Stimulated activated CD4-positive, alpha-beta T cell treated with anti-CD3 and anti-CD28 coated beads, Interleukin-4, amount 100 ng/mL, for 1 hour (primary cell): ENCODE measurements around the gene TLCD3A.
"Not testable (repeated sequence)": the region's sequence is repeated elsewhere in the genome, so short reads cannot be mapped to it uniquely, and the experiment has no call there.

Experiments used
- DNase-seq: peaks from one replicate; pipeline ENCODE4 v3.0.0-alpha.2; 2020

TLCD3A gene

GRCh38 chr17:718075-718474 lies 14.3 kb upstream of the TLCD3A start:
- no peak for DNase-seq

GRCh38 chr17:720706-721539 lies 11.5 kb upstream of the TLCD3A start:
- no peak for DNase-seq

- no peak for DNase-seq
Measured at GRCh38 chr17:721540-721937, 10.9 kb upstream of the TLCD3A start.

- no peak for DNase-seq
Measured at GRCh38 chr17:725084-725483, 7.3 kb upstream of the TLCD3A start.

GRCh38 chr17:725746-726145 lies 6.7 kb upstream of the TLCD3A start:
- no peak for DNase-seq

- no peak for DNase-seq
Measured at GRCh38 chr17:726271-726919, 6.0 kb upstream of the TLCD3A start.

GRCh38 chr17:728911-729310 lies 3.5 kb upstream of the TLCD3A start:
- no peak for DNase-seq

- no peak for DNase-seq
Measured at GRCh38 chr17:731644-732066, 741 bp upstream of the TLCD3A start.

- DNase-seq = peak; percentile 39
Measured at GRCh38 chr17:732902-733720, 715 bp downstream of the TLCD3A start.

GRCh38 chr17:733743-734142 lies 1.3 kb downstream of the TLCD3A start:
- no peak for DNase-seq

GRCh38 chr17:737561-738113 lies 5.2 kb downstream of the TLCD3A start:
- DNase-seq = no peak

GRCh38 chr17:740240-741017 lies 8.0 kb downstream of the TLCD3A start:
- peak; percentile 9 for DNase-seq

GRCh38 chr17:742147-742793 lies 9.9 kb downstream of the TLCD3A start:
- DNase-seq = no peak

GRCh38 chr17:743139-743538 lies 10.7 kb downstream of the TLCD3A start:
- DNase-seq = no peak

- DNase-seq = no peak
Measured at GRCh38 chr17:744937-745336, 12.5 kb downstream of the TLCD3A start.

GRCh38 chr17:745406-745805 lies 13.0 kb downstream of the TLCD3A start:
- DNase-seq = no peak

GRCh38 chr17:746181-746580 lies 13.8 kb downstream of the TLCD3A start:
- DNase-seq = no peak

GRCh38 chr17:746783-747629 lies 14.6 kb downstream of the TLCD3A start:
- DNase-seq = no peak

- DNase-seq = not testable (repeated sequence)
Measured at GRCh38 chr17:748604-749003, 16.2 kb downstream of the TLCD3A start.

- DNase-seq = not testable (repeated sequence)
Measured at GRCh38 chr17:749359-749758, 17.0 kb downstream of the TLCD3A start.
